ENCODE data around the gene ABTB2. TPM values are rescaled to one million over a fixed set of nuclear protein-coding genes. Genes with fewer than 3 reads are reported as not detected.

ABTB2 gene
- total and polyA plus RNA-seq, 2 of the 8 experiments (the other 6 are each of a cell fraction or from before 2014, with no cell fraction given) = 7.7 to 10.2 TPM

GRCh38 chr11:34238533-34238932 lies 119.3 kb downstream of the ABTB2 start:
- H3K27me3 ChIP-seq (replicated peaks in 1 of 4; ENCODE audit: control insufficient read depth in 3 of 4, extremely low read depth in 1 of 4, insufficient read depth in 3 of 4, low read length in 3 of 4) = no peaks in the 10 kb centered on the region
- H3K9me3 ChIP-seq (ENCODE audit: insufficient read depth in 2 of 2, low read depth in 1 of 2, low read length in 1 of 2) = no peaks in the 10 kb centered on the region
- FAIRE-seq (no peak), DNase-seq (ENCODE audit: low read depth in 1 of 2, low spot score in 2 of 2) (no peak)
- H2BK12ac ChIP-seq (ENCODE audit: low read depth, low read length) = no peak overlapping the region
- H2AK5ac ChIP-seq (ENCODE audit: low read depth, low read length) = no peak overlapping the region
- H3K36me3 ChIP-seq (ENCODE audit: control insufficient read depth in 2 of 4, insufficient read depth in 4 of 4, low read length in 3 of 4) = no peaks in the 10 kb centered on the region
- no peak overlapping the region for H2BK120ac ChIP-seq (replicated peaks; ENCODE audit: low read depth, low read length)
- POLR2A ChIA-PET (ENCODE audit: partially characterized antibody) = no interaction called here
- H3K4me2 ChIP-seq (ENCODE audit: insufficient read depth in 1 of 2, low read depth in 2 of 2, low read length in 2 of 2) = no peak overlapping the region
- H3K23me2 ChIP-seq (ENCODE audit: low read depth, low read length) = no peaks in the 10 kb centered on the region; the same call in 1 of the 2 replicates
- H4K91ac ChIP-seq (replicated peaks; ENCODE audit: insufficient read length, low read length) = no peak overlapping the region
- H3K9ac ChIP-seq (replicated peaks in 1 of 4; ENCODE audit: extremely low read depth in 1 of 4, low read depth in 3 of 4, low read length in 3 of 4) = no peak overlapping the region
- H3K56ac ChIP-seq (replicated peaks; ENCODE audit: insufficient read length, low read depth, low read length) = no peak overlapping the region
- no peak overlapping the region for H3K23ac ChIP-seq (ENCODE audit: insufficient read length)
- no peak overlapping the region for H3K14ac ChIP-seq (ENCODE audit: insufficient read length)
- H3K4ac ChIP-seq (replicated peaks; ENCODE audit: insufficient read length, low read depth, low read length) = no peak overlapping the region
- no peak overlapping the region for H3K27ac ChIP-seq (ENCODE audit: low read depth, low read length)
- no peak overlapping the region for H4K8ac ChIP-seq (ENCODE audit: extremely low read depth, insufficient read depth, low read length)
- CTCF ChIA-PET (ENCODE audit: partially characterized antibody) = interaction anchor here (0.8 to 2.4 kb wide), 8 partner anchors 11 to 119 kb away, joined by 3 to 6 read pairs (median 4); no protein-coding TSS in a partner anchor
- H3K4me3 ChIP-seq (ENCODE audit: extremely low read depth in 1 of 4, insufficient read depth in 2 of 4, low read depth in 3 of 4, low read length in 4 of 4) = no peak overlapping the region
- 83% methylated on average over 11 of the region's 11 CpGs; no CpG with 5 or more reads in 1 of the 2 experiments for WGBS, 2 experiments (ENCODE audit: extremely low coverage in 1 of 2, insufficient coverage in 1 of 2, insufficient read length in 1 of 2, insufficient replicate concordance in 2 of 2, low coverage in 1 of 2, low lambda C conversion rate in 2 of 2, missing lambda C conversion rate in 1 of 2)
- peaks cover 2% of the 10 kb centered on the region; the same call in 1 of the 2 replicates for H3K79me1 ChIP-seq (ENCODE audit: low read depth, low read length)
- H4K5ac ChIP-seq (ENCODE audit: insufficient read length, low read depth, low read length) = no peak overlapping the region
- H3K79me2 ChIP-seq (ENCODE audit: control insufficient read depth in 1 of 2, insufficient read depth in 2 of 2, low read length in 2 of 2) = no peaks in the 10 kb centered on the region
- H3K18ac ChIP-seq (ENCODE audit: extremely low read depth, low read length) = no peak overlapping the region
- no peak overlapping the region for H2BK5ac ChIP-seq (ENCODE audit: low read depth, low read length)
- H2BK20ac ChIP-seq (ENCODE audit: low read length) = no peak overlapping the region
- H2BK15ac ChIP-seq (ENCODE audit: low read length) = no peak overlapping the region
- H4K20me1 ChIP-seq (replicated peaks in 1 of 2; ENCODE audit: control insufficient read depth in 1 of 2, insufficient read depth in 2 of 2, low read length in 2 of 2) = no peaks in the 10 kb centered on the region
- peaks cover 3 to 27% (median 13%) of the 10 kb centered on the region in 4 experiments for H3K4me1 ChIP-seq (replicated peaks in 1 of 4; ENCODE audit: control insufficient read depth in 3 of 4, insufficient read depth in 4 of 4, low read length in 3 of 4)
- no peak overlapping the region for H2AFZ ChIP-seq (ENCODE audit: low read length)
- TF ChIP-seq BCL11A (IDR thresholded peaks at IDR 0.05; ENCODE audit: low read depth in 2 of 2, low read length in 2 of 2) = no peak
- no peak for TF ChIP-seq USF2 (IDR thresholded peaks at IDR 0.05; ENCODE audit: low read length)
- no peak for TF ChIP-seq SP1 (IDR thresholded peaks at IDR 0.05; ENCODE audit: low read depth, low read length)
- TF ChIP-seq EP300 (IDR thresholded peaks at IDR 0.05; ENCODE audit: borderline replicate concordance in 1 of 2, low read depth in 2 of 2, low read length in 2 of 2) = no peak
- TF ChIP-seq ZNF274 (IDR thresholded peaks at IDR 0.05; ENCODE audit: borderline replicate concordance, extremely low read depth, low read length) = no peak
- no peak for TF ChIP-seq GABPA (IDR thresholded peaks at IDR 0.05; ENCODE audit: borderline replicate concordance, insufficient read depth, low read length)
- TF ChIP-seq ASH2L (IDR thresholded peaks at IDR 0.05; ENCODE audit: low read length) = no peak
- no peak for TF ChIP-seq PHF8 (conservative IDR thresholded peaks at IDR 0.05; ENCODE audit: low read depth, low read length)
- no peak for TF ChIP-seq JUND (IDR thresholded peaks at IDR 0.05; ENCODE audit: low read length)
- no peak for TF ChIP-seq KDM4A (IDR thresholded peaks at IDR 0.05; ENCODE audit: low read depth, low read length, severe bottlenecking)
- TF ChIP-seq HDAC2 (IDR thresholded peaks at IDR 0.05; ENCODE audit: borderline replicate concordance in 1 of 2, low read depth in 2 of 2, low read length in 2 of 2) = no peak
- no peak for TF ChIP-seq SP2 (IDR thresholded peaks at IDR 0.05; ENCODE audit: low read length)
- no peak for TF ChIP-seq TEAD4 (IDR thresholded peaks at IDR 0.05; ENCODE audit: low read depth, low read length)
